RWPE2 (cell line): ENCODE data around the gene TENM4.

Source experiments
- ATAC-seq: fragments of 200-7000 bp; cut with Tn5 transposase; 3 replicates; pipeline ENCODE4 v1.9.1; 2021; ENCODE audit warnings: low read depth
- DNase-seq: peaks from one replicate; pipeline ENCODE4 v3.0.0-alpha.2; 2020; ENCODE audit warnings: low spot score
- H3K27ac ChIP-seq: fragments of 450-650 bp; 2 replicates; pipeline ENCODE4 v1.5.1; 2017; ENCODE audit warnings: mild to moderate bottlenecking; ENCODE audit not compliant: poor library complexity, severe bottlenecking
- H3K27me3 ChIP-seq: fragments of 250-450 bp; sonication (Bioruptor Pico); 2 replicates; pipeline ENCODE4 v1.5.1; 2021; ENCODE audit warnings: mild to moderate bottlenecking, moderate library complexity; ENCODE audit not compliant: insufficient read depth, poor library complexity, severe bottlenecking
- H3K36me3 ChIP-seq: fragments of 250-450 bp; sonication (Bioruptor Pico); 2 replicates; pipeline ENCODE4 v1.5.1; 2020; ENCODE audit warnings: low read depth, mild to moderate bottlenecking, moderate library complexity
- H3K4me1 ChIP-seq: fragments of 250-450 bp; sonication (Bioruptor Pico); 2 replicates; pipeline ENCODE4 v1.5.1; 2021; ENCODE audit warnings: mild to moderate bottlenecking, moderate library complexity; ENCODE audit not compliant: insufficient read depth, poor library complexity, severe bottlenecking
- H3K4me3 ChIP-seq: fragments of 250-450 bp; sonication (Bioruptor Pico); 2 replicates; pipeline ENCODE4 v1.5.1; 2021; ENCODE audit warnings: mild to moderate bottlenecking, moderate library complexity; ENCODE audit not compliant: severe bottlenecking
- H3K9me3 ChIP-seq: fragments of 250-450 bp; sonication (Bioruptor Pico); 2 replicates; pipeline ENCODE4 v1.5.1; 2021; ENCODE audit warnings: mild to moderate bottlenecking, moderate library complexity; ENCODE audit not compliant: severe bottlenecking
- CTCF ChIP-seq: fragments of 450-650 bp; IDR thresholded peaks from one replicate; pipeline ENCODE4 v1.5.1; 2017; ENCODE audit warnings: mild to moderate bottlenecking, moderate library complexity; ENCODE audit not compliant: poor library complexity, severe bottlenecking

TENM4 gene

GRCh38 chr11:78768345-78768744 is 672.5 kb downstream of the TENM4 start:
- Histone ChIP-seq H3K4me3 (no peak overlapping the region), H3K36me3 (no peaks in the 10 kb centered on the region), H3K9me3 (no peaks in the 10 kb centered on the region), H3K27me3 (no peaks in the 10 kb centered on the region), H3K27ac (no peak overlapping the region), H3K4me1 (no peaks in the 10 kb centered on the region)
- no peak for TF ChIP-seq CTCF
- ATAC-seq (no peak), DNase-seq (no peak)

- no peak for ATAC-seq
- no peak for TF ChIP-seq CTCF
- no peaks in the 10 kb centered on the region for H3K36me3 ChIP-seq
These were observed 673.5 kb downstream of the TENM4 start for GRCh38 chr11:78767027-78767932.

GRCh38 chr11:78764946-78765345 is 675.9 kb downstream of the TENM4 start:
- no peak overlapping the region for H3K27ac ChIP-seq
- H3K4me3 ChIP-seq = no peak overlapping the region
- DNase-seq (no peak), ATAC-seq (no peak)
- H3K4me1 ChIP-seq = no peaks in the 10 kb centered on the region
- H3K36me3 ChIP-seq = no peaks in the 10 kb centered on the region
- no peaks in the 10 kb centered on the region for H3K9me3 ChIP-seq
- no peaks in the 10 kb centered on the region for H3K27me3 ChIP-seq
- no peak for TF ChIP-seq CTCF

More at GRCh38 chr11:78767027-78767932, 673.5 kb downstream of the TENM4 start:
- DNase-seq = no peak
- no peak overlapping the region for H3K4me3 ChIP-seq
- no peak overlapping the region for H3K27ac ChIP-seq
- no peaks in the 10 kb centered on the region for H3K9me3 ChIP-seq
- H3K4me1 ChIP-seq = no peaks in the 10 kb centered on the region
- H3K27me3 ChIP-seq = no peaks in the 10 kb centered on the region

- Histone ChIP-seq H3K27ac (no peak overlapping the region), H3K27me3 (no peaks in the 10 kb centered on the region), H3K9me3 (no peaks in the 10 kb centered on the region), H3K36me3 (no peaks in the 10 kb centered on the region), H3K4me1 (no peaks in the 10 kb centered on the region), H3K4me3 (no peak overlapping the region)
- no peak for TF ChIP-seq CTCF
- ATAC-seq = no peak
- no peak for DNase-seq
These were observed 677.2 kb downstream of the TENM4 start for GRCh38 chr11:78763664-78764063.

- ATAC-seq (no peak), DNase-seq (no peak)
- Histone ChIP-seq H3K36me3 (no peaks in the 10 kb centered on the region), H3K27ac (no peak overlapping the region), H3K27me3 (no peaks in the 10 kb centered on the region), H3K4me1 (no peaks in the 10 kb centered on the region), H3K9me3 (no peaks in the 10 kb centered on the region), H3K4me3 (no peak overlapping the region)
- no peak for TF ChIP-seq CTCF
These were observed 678.7 kb downstream of the TENM4 start for GRCh38 chr11:78762105-78762504.
